ENCODE data around the gene INPP5D. TPM values are rescaled to one million over a fixed set of nuclear protein-coding genes. Genes with fewer than 3 reads are reported as not detected.
A peak's percentile ranks its signal among the peaks of the same experiment; 100 is the strongest.

The INPP5D gene
- total RNA-seq, 4 donors from 2014 or later, result 22.8 to 55.3 (median 42.1) TPM

- no peak overlapping the region for H3K4me3 ChIP-seq
- H3K4me1 ChIP-seq, result peaks cover 0 to 5% (median 0%) of the 10 kb centered on the region in 4 donors
- H3K27me3 ChIP-seq, result no peaks in the 10 kb centered on the region
- no peaks in the 10 kb centered on the region for H3K36me3 ChIP-seq
- no peak for DNase-seq (ENCODE audit: low spot score in 2 of 2)
- no peaks in the 10 kb centered on the region for H3K9me3 ChIP-seq
- TF ChIP-seq CTCF (IDR thresholded peaks at IDR 0.05) (no peak), EP300 (IDR thresholded peaks at IDR 0.05) (no peak), POLR2A (IDR thresholded peaks at IDR 0.05) (no peak)
- H3K27ac ChIP-seq, result peak overlapping the region in 1 of 4 donors; percentile 48
- WGBS, 2 donors, result 63 to 69% methylated on average over 9 of the region's 9 CpGs
These were observed 32.5 kb downstream of the INPP5D start for GRCh38 chr2:233092432-233093165.

- TF ChIP-seq EP300 (IDR thresholded peaks at IDR 0.05) (no peak), CTCF (IDR thresholded peaks at IDR 0.05) (no peak), POLR2A (IDR thresholded peaks at IDR 0.05) (no peak)
- DNase-seq (ENCODE audit: low spot score in 2 of 2), result no peak
- Histone ChIP-seq H3K4me1 (peaks cover 0 to 5% (median 0%) of the 10 kb centered on the region in 4 donors), H3K27ac (no peak overlapping the region), H3K9me3 (no peaks in the 10 kb centered on the region), H3K4me3 (no peak overlapping the region), H3K27me3 (no peaks in the 10 kb centered on the region), H3K36me3 (no peaks in the 10 kb centered on the region)
- 80 to 82% methylated on average over 1 of the region's 1 CpG for WGBS, 2 donors
These were observed 33.0 kb downstream of the INPP5D start for GRCh38 chr2:233093166-233093448.

- Histone ChIP-seq H3K36me3 (no peaks in the 10 kb centered on the region), H3K27me3 (no peaks in the 10 kb centered on the region), H3K4me3 (no peak overlapping the region), H3K9me3 (no peaks in the 10 kb centered on the region), H3K4me1 (peaks cover 0 to 5% (median 0%) of the 10 kb centered on the region in 4 donors), H3K27ac (no peak overlapping the region)
- DNase-seq (ENCODE audit: low spot score in 2 of 2), result no peak
- TF ChIP-seq POLR2A (IDR thresholded peaks at IDR 0.05), result no peak
- TF ChIP-seq CTCF (IDR thresholded peaks at IDR 0.05), result no peak
- no peak for TF ChIP-seq EP300 (IDR thresholded peaks at IDR 0.05)
- 58 to 82% methylated on average over 4 of the region's 4 CpGs for WGBS, 2 donors
These were observed 33.6 kb downstream of the INPP5D start for GRCh38 chr2:233093721-233094120.

GRCh38 chr2:233094614-233095013 is 34.5 kb downstream of the INPP5D start:
- Histone ChIP-seq H3K9me3 (no peaks in the 10 kb centered on the region), H3K27me3 (no peaks in the 10 kb centered on the region), H3K36me3 (no peaks in the 10 kb centered on the region), H3K27ac (no peak overlapping the region), H3K4me3 (no peak overlapping the region), H3K4me1 (peaks cover 0 to 5% (median 0%) of the 10 kb centered on the region in 4 donors)
- TF ChIP-seq CTCF (IDR thresholded peaks at IDR 0.05), result no peak
- 25 to 50% methylated on average over 6 of the region's 6 CpGs for WGBS, 2 donors
- no peak for DNase-seq (ENCODE audit: low spot score in 2 of 2)

- Histone ChIP-seq H3K4me3 (no peak overlapping the region), H3K27ac (no peak overlapping the region), H3K9me3 (no peaks in the 10 kb centered on the region), H3K36me3 (no peaks in the 10 kb centered on the region), H3K27me3 (no peaks in the 10 kb centered on the region), H3K4me1 (peaks cover 0 to 7% (median 2%) of the 10 kb centered on the region in 4 donors)
- WGBS, 2 donors, result 63 to 71% methylated on average over 6 of the region's 6 CpGs
- no peak for DNase-seq (ENCODE audit: low spot score in 2 of 2)
- TF ChIP-seq EP300 (IDR thresholded peaks at IDR 0.05), result no peak
- no peak for TF ChIP-seq POLR2A (IDR thresholded peaks at IDR 0.05)
- TF ChIP-seq CTCF (IDR thresholded peaks at IDR 0.05), result no peak
These were observed 35.9 kb downstream of the INPP5D start for GRCh38 chr2:233096006-233096405.
